HCT116 (cell line): ENCODE measurements around the gene TFIP11.

Experiments used
- EZH2phosphoT487 ChIP-seq: fragments of 200-600 bp; IDR thresholded peaks from 2 replicates; pipeline ENCODE4 v1.6.1; 2018; ENCODE audit warnings: antibody characterized with exemption, borderline replicate concordance
- POLR2A ChIP-seq: IDR thresholded peaks from 2 replicates; pipeline ENCODE4 v1.7.0; 2011; ENCODE audit warnings: borderline replicate concordance; ENCODE audit not compliant: insufficient read depth, insufficient read length; ENCODE audit errors: extremely low read depth
- POLR2AphosphoS5 ChIP-seq: IDR thresholded peaks from 2 replicates; pipeline ENCODE4 v1.6.1; 2011; ENCODE audit warnings: mild to moderate bottlenecking, low read depth, low read length, moderate library complexity
- RAD21 ChIP-seq: IDR thresholded peaks from 2 replicates; pipeline ENCODE4 v1.6.1; 2012; ENCODE audit warnings: low read depth, mild to moderate bottlenecking
- REST ChIP-seq: IDR thresholded peaks from 2 replicates; pipeline ENCODE4 v1.6.1; 2012; ENCODE audit warnings: low read depth
- YY1 ChIP-seq: IDR thresholded peaks from 2 replicates; pipeline ENCODE4 v1.6.1; 2011; ENCODE audit warnings: low read length, low read depth, moderate library complexity, mild to moderate bottlenecking; ENCODE audit not compliant: insufficient replicate concordance; ENCODE audit errors: extremely low read depth
- TF ChIP-seq, protein P1 (sequence below), 3 experiments: fragments of 200-600 bp in 1 of 3; sonication (generic) in 1 of 3; IDR thresholded peaks in 2 of 3; conservative IDR thresholded peaks in 1 of 3; 2 replicates each; pipeline ENCODE4 v1.5.1; 2012 to 2017; ENCODE audit warnings: low read depth in 2 of 3, low read length in 2 of 3, antibody characterized with exemption in 1 of 3, borderline replicate concordance in 1 of 3, control low read depth in 1 of 3, mild to moderate bottlenecking in 1 of 3, mixed read lengths in 1 of 3, mixed run types in 1 of 3, moderate library complexity in 1 of 3; ENCODE audit not compliant: insufficient read depth in 1 of 3

- TF ChIP-seq, protein P1, sequence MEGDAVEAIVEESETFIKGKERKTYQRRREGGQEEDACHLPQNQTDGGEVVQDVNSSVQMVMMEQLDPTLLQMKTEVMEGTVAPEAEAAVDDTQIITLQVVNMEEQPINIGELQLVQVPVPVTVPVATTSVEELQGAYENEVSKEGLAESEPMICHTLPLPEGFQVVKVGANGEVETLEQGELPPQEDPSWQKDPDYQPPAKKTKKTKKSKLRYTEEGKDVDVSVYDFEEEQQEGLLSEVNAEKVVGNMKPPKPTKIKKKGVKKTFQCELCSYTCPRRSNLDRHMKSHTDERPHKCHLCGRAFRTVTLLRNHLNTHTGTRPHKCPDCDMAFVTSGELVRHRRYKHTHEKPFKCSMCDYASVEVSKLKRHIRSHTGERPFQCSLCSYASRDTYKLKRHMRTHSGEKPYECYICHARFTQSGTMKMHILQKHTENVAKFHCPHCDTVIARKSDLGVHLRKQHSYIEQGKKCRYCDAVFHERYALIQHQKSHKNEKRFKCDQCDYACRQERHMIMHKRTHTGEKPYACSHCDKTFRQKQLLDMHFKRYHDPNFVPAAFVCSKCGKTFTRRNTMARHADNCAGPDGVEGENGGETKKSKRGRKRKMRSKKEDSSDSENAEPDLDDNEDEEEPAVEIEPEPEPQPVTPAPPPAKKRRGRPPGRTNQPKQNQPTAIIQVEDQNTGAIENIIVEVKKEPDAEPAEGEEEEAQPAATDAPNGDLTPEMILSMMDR (IDR thresholded peaks at IDR 0.05 in 2 of 3, conservative IDR thresholded peaks at IDR 0.05 in 1 of 3; ENCODE audit: borderline replicate concordance in 1 of 3, insufficient read depth in 1 of 3, low read depth in 2 of 3, low read length in 2 of 3): no peak
- TF ChIP-seq REST (no peak), POLR2A (no peak), EZH2phosphoT487 (no peak), POLR2AphosphoS5 (no peak), YY1 (no peak), RAD21 (no peak)
Observed at GRCh38 chr22:26540119-26540518, 27.8 kb upstream of the TFIP11 start.
